Left hindlimb (tissue), 1 donor: ENCODE data around the gene SMCO2.

Experiments used
- DNase-seq: peaks from one replicate; pipeline ENCODE4 v3.0.0-alpha.2; 2018

Gene SMCO2

DNA sequence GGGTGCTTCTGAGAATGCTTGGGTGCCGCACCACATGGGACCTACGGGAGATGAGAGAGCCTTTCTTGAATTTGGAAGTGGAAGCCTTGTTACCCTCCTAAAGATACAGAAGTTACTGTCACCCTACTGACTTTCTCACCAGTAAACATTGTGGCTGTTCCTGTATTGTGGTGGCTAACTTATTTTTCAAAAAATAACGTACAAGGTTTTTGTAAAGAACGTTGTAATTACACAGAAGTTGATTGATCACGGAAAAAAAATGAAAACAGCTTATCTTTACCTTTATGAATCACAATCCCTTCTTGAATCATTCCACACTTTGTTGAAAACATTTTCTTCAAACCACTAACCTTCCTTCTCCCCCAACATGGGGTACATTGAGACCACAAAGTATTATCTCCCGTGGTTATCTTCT is 55.5 kb downstream of the SMCO2 start:
- DNase-seq = no peak

DNA sequence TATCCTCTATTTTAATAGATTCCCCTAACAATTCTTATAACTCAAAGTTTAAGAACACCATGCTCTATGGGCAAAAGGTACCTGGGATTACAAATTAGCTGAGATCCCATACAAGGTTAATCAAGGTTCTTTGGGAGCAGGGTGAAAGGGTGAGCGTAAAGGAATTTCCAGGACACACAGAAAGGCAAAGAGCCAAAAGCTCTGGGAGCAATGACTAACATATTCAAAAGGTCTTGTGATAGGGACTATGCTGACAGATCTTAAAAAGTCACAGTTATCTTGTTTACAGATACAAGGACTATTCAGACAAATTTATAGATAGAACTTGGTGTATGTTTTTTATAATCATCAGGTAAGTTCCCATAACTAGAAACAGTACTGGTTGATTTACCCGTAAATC is 58.0 kb downstream of the SMCO2 start:
- no peak for DNase-seq

DNA sequence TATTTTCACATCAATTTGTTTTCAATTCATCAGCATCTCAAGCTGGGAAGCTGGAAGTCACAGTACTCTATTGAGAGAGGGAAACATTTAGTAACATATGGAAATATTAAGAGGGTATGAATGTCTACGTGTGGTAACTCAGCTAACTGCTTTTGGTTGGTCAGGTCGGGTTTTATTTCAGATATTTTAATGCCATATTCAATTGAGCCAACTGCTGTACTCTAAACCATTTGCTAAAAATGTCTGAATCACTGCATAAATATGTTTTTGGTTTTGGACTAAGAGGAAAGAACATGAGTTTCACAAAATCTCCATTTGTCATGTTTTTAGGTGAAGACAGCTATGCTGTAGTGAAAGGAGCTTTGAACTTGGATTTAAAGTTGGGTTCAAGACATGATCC is 58.6 kb downstream of the SMCO2 start:
- no peak for DNase-seq

DNA sequence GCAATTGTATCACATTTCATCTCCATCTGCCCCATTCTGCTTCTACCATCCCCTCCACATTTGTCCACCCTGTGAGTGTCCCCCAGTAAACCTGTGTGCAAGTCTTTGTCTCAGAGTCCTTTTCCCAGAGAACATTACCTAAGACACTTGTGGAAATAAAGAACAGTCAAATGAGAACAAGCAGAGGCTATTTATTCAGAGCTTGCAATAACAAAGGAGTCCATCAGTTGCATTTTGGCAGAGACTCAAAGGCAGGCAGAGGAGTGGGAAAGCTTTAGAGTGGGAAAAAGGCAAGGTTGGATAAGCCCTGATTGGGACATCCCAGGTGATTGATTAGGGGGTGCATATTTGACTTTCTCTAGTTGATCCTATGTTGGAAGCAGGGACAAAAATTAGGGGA is 59.2 kb downstream of the SMCO2 start:
- DNase-seq = no peak

DNA sequence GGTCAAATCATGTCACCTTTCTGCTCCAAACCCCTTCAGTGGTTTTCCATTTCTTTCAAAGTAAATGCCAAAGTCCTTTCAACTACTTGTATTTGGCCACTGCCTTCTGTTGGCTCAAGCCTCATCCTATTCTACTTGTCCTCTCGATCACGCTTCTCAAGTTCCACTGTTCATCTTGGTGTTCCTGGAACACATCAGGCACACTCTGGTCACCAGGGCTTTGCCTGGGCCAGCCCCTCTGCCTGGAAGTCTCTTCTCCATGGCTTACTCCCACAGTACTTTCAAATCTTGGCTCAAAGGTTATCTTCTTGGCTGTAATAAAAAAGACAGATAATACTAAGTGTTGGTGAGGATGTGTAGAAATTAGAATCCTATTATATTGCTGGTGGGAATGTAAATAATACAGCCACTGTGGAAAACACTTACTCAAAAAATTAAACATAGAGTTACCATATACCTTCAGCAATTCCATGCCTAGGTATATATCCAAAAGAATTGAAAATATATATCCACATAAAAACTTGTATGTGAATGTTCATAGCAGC is 60.2 kb downstream of the SMCO2 start:
- no peak for DNase-seq

DNA sequence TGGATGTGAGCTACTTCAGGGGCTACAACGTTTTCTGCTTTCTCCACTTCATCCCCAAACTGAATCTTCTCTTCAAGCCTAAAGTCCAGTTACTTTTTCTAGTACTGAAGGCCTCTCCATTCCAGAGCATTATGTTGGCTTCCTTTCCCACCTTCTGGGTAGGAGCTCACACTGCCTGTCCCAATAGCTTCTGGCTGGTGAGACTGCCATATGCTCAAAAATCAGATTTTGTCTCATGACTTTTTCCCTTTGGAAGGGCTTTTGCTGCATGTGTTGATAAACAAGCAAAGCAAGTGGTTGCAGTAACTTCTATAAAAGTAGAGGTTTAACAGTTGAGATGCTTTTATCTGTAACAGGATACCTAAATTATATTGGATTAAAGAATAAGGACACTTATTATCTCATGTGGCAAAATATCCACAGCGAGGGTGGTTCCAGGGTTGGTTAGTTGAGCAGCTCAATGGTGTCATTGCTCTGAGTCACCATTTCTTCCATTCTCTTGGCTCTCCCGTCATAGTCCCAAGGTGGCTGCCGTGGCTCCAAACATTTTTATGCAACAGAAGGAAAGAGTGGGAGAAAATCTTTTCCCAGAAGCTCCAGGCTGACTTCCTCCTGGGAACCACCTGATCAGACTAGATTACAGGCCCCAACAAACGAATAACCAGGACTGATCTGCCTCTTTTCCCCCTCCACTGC is 62.3 kb downstream of the SMCO2 start:
- DNase-seq = no peak

DNA sequence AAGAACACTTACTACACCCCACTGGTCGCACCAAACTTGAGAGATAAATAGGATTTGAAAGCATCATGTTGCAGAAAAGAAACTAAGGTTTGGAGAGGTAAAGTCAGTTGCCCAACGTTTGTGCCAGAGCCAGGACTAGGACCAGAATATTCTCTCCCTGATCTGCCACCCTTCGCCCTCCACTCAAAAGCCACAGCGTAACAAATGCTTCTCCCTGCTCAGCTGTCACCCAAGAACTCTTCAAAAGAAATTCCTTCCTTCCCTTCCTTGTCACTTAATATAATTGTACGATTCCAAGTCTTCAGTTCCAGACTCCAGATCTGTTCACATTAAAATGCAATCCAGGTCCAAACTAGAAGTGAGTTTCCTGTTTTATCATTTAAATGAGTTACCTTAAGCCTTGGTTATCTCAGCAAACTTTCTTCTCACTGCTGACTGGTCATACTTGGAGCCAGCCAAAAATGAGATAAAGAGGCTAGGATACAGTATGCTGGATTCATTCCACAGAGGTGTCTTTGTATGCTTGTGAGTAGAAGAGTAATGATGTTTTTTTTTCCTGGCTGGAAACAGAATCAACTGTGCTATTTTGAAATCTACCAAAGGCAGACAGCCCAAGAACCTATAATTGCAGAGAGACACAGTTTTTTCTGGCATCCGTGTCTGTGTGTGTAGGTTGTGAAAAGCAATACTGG is 64.6 kb downstream of the SMCO2 start:
- peak; percentile 37 for DNase-seq

DNA sequence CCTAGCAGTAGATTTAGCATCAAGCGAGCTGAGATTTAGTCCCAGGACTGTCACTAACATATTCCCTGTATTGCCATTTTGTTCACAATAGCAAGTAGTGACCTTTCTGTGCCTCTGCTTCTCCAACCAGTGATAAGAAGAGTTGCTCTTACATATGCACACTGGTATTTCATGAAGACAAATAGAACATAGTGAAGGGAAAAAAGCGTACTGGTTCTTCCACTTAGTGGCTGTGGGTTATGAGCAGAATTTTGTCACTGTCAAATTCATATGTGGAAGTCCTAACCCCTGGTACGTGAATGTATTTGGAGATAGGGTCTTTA is 65.1 kb downstream of the SMCO2 start:
- no peak for DNase-seq

DNA sequence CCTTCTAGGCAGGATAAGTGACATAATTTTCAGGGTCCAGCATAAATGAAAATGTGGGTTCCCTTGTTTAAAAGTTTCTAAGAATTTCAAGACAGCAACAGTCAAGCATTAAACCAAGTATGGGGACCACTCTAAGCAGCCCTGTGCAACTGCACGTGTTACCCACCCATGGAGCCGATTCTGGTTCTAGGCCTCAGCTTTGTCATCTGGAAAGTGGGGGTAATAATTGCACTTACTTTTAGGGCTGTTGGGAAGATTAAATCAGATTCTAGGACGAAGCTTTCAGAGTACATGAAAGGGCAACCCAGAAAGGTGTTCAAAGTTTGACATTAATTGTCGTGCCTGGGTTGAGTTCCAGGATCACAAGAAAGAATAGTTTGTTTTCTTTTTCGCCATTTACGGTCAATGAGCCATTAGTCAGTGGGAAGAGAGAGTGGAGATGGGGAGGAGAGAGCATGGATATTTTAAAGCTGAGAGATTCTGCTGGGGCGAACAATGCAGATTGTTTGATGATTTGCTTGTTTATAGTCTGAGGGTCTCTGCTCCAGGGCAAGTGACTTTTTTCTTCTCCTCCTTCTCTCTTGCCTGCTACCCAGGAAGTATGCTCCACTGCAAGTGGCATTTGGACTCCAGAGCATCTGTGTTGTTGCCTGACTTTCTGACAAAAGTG is 66.8 kb downstream of the SMCO2 start:
- DNase-seq = no peak

DNA sequence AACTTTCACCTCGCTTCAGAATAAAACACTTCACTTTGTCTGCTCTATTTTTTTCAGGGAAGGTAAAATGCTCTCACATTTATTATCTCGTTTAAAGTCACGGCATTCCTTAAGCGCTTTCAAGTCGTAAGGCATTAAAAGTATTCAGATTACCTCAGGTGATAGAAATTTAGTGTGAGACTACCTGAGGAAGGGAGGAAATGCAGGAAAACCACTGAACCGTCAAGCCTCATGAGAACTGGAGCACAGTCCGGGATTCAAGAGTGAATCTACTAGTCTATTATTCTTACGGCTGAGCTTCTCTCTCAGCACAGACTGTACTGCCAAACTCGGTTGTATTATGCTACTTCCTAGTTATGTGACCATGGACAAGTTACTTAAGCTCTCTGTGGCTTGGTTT is 69.1 kb downstream of the SMCO2 start:
- no peak for DNase-seq

DNA sequence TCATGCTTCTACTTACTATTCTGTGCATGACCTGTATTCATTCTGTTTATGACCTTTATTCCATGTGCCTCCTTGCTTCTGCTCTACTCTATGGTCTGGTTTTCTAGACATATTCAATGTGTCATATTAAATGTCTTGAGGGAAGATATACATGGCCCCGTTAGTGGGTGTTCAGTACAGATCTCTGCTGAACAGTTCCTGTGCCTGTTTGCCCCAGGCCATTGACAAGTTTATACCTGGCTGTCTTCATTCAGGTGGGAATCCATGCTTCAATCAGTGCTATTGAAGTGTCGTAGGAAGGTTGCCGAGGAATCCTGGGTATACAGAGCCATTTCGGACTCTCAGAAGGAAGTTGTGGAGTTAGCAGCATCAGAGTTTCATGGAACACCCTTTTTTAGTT is 70.1 kb downstream of the SMCO2 start:
- DNase-seq = no peak

DNA sequence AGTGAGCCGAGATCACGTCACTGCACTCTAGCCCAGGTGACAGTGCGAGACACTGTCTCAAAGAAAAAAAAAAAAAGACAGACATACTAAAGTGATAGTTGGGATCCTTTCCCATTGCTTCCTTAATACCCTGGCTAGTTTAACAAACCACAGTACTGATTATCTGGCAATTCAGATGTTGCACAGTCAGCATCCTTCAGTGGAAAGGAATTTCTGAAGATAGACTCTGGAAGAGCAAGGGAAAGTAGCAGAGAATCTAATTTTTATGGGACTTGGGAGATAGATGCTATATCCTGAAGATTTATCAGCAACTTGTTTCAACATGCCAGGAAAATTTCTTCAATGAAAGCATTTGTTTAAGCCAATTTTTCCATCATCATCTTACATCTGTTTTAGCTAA is 71.0 kb downstream of the SMCO2 start:
- DNase-seq = no peak

DNA sequence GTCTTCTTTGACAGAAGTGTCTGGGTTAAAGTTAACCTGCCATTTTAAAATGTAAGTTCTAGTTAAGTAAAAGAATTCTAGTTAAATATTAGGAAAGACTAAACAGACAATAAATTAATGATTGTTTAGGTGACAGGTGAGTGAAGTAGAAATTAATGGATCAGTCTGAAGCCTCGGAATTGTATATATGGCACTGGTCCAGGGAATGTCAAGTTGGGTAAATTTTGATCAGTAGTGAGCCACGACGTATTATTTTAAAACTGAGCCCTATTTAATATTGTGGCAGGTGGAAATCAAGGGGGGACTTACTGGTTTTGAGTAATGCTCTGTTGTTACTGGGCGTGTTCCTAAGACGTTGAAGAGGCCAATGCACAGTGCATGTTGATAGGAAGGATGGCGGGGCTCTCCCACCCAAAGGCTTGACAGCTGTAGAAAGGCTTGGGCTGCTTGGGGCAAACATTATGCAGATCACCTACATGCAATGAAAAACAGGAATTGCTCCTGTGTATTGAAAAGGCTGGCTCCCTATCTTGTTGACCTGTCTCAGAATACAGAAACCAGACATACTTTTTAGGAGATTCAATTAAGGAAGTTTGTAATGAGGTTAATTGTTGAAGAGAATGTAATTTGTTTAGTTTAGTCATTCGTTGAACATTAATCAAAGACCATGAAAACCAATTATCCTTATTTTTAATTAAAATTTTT is 71.6 kb downstream of the SMCO2 start:
- no peak for DNase-seq

DNA sequence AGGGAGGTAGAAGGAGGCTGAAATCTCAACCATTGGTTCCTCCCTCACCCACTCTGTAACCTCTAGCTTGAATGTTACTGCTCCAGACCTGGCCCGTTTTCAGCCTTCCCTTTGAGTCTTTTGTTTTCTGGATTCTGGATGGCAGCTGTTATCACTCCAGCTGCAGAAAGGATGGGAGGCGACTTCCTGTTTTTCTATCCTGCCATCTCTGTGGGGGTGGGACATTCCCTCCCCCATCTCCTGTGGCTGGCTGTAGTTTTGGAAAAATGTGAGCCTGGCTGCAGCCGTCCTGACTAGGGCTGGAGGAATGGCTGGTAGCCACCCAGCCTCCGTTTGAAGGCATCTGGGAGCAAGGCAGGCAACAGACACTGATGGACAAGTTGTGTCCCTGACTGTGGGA is 74.5 kb downstream of the SMCO2 start:
- DNase-seq = no peak

DNA sequence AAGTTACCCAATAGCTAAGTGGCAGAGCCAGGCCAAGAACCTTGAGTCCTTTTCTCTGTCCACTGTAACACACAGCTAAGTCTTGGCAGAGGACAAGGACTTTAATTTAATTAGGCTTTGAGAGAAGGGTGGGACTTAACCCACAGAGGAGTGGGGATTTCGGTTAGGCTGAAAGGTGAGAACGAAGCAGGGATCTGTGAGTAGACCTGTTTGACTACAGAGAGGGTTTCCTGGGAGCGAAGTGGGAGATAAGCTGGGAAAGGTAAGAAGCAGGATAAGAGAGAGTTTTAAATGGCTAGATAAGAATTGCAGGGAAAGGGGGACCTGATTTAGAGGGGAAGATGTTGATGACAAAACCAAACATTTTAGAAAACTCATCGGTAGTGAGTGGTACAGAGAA is 75.4 kb downstream of the SMCO2 start:
- DNase-seq = no peak

DNA sequence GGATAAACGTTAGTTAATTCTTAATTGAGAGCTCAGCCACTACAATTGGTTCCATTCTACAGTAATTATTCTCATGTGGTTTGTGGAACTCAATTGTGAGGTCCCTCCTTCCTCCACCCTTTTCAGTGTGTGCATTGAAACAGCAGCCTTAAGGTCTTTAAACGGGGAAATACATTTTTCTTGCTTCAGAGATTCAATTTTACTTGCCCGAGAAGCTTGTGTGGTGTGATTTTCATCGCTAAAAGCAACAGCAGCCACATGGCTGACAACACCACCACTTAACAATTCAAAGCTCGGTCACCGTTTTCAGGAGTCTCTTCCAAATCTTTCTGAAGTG is 76.7 kb downstream of the SMCO2 start:
- DNase-seq = no peak

DNA sequence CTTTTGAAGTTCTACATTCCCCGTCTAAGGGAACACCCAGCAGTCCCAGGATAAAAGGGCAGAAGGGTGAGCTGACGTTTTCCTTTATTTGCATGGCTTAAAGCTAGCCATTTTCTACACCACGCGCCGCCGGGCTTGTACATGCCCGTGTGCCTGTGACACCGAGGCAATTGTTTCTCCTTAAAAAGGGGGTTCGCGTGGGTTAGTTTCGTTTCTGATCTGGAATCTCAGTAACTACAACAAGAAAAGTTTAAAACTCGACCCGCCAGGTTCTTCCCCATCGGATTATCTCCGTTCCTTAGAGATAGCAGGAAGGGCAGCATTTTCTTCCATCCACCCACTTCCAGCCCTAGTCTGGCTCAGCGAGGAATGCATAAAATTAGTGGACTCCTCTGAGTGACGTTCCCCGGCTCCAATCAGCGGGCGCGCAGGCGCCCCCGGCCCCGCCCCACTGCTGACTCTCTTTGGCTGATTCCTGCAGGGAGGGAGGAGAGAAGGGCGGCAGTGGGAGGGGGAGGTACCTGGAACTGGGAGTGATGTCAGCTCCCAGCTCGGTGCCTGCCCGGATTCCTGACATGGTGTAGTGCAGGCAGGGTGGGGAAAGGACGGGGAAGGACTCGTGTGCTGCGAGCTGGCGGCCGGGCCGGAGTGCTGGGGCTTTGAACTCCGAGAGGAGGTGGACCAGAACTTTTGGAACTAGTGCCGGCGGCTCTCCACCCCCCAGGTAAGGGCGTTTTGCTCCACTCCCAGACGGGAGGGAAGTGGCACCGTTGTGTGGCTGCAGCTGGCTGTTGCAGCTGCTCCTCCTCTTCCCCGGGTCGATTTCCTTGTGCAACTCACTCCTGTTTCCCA is 77.3 kb downstream of the SMCO2 start, which contains the start of gene PPFIBP1:
Gene PPFIBP1, plus strand, starts transcription at position 565 of the 852 bp plus-strand sequence. CDS start 109,191 bp downstream, outside the sequence.
- DNase-seq = peak; percentile 100

DNA sequence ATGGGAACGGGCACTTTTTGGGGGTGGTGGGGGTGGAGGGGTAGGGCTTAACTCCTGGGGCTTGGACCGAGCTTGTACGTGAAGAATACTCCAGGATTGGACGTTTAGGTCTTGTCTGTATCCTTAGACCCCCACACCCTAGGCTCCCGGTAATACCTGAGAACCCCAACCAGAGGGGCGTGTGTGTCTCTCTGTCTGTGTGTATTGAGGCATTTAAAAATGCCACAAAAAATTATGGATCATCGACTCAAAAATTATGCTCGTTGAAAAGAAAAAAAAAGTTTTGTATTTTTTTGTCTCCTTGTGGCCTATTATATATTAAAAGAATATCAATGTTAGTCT is 77.9 kb downstream of the SMCO2 start:
- no peak for DNase-seq

DNA sequence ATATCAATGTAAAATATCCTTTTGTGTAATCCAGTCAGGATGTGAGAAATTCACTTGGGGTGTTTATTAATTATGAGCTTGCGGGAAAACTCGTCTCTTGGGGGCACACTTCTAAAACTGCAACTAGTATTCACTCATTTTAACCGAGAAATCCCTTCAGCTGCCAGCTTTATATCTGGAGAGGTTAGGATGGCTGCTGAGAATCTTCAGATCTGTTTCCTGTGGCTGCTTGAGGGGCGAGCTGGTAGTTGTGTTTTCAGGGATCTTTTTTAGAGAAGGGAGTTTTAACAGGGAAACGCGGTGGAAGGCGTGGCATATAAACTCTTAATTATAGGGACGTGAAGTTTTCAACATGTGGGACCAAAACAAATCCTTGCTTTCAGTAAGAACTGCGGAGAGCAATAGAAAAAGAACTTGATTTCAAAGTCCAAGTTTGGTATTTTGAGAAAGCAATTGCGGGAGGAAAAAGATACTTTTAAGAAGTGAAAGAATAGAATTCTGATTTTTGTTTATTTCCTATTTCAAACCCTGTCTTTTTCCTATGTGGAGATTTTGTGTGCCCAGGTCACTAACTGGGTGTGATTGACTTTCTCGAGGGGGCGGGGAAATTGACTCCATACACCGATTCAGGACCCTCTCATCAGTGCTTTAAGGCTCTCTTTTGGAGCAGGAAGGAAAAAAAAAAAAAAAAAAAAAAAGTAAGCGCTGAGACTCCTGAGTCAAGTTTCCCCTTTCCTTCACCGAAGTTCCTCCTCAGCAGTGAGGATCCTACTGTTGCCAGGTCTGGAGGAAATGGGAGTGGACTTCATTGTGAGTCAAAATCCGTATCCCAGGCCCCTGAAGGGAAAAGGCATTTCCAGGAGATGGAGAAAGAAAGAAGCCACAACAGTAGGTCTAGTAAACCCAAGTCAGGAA is 78.6 kb downstream of the SMCO2 start:
- peak; percentile 44 for DNase-seq

DNA sequence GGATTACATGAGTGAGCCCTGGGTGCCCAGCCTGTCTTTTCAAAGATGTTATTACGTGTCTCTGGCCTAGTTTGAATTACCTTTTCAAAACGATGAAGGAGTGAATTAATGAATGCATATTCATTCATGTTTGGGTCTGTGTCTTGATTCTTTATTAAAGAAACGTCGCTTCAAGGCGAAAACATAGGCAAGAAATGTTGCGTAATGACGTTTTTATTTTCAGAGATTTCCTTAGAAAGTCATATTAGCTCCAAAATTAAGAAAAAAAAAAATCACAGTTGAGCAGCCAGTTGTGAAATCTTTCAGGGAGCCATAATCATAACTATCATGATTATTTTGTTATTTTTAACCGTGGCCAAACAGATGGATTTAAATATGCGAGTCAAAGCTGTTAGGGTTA is 81.0 kb downstream of the SMCO2 start:
- no peak for DNase-seq

DNA sequence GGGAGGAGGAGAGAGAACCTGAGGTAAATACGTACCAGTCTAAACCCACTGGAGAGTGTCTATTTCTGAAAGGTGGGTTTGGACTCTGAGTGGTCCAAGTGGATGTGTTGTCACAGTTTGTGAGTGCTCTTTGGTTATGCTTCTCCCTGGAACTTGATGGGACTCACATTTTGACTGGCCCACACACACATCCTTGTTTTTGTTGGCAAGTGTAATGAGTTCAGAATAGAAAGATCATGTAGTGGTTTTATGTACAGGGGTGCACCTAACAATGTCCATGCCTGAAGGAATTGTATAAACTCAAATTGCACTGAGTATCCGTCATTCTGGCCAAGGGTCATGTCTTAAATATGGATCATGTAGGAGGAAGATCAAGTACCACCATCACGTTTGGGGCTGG is 82.3 kb downstream of the SMCO2 start:
- no peak for DNase-seq
